DND-41 (cell line): ENCODE data around the gene LILRA1.
"Not testable (repeated sequence)": the region's sequence is repeated elsewhere in the genome, so short reads cannot be mapped to it uniquely, and the experiment has no call there.

Source experiments
- ATAC-seq: fragments of 200-7000 bp; cut with Tn5 transposase; 3 replicates; pipeline ENCODE4 v1.9.1; 2021; ENCODE audit warnings: low read depth; ENCODE audit not compliant: insufficient read depth
- DNase-seq: peaks from one replicate; pipeline ENCODE4 v3.0.0-alpha.2; 2020
- H2AFZ ChIP-seq: 2 replicates; pipeline ENCODE4 v1.6.0; 2012; ENCODE audit warnings: low read depth, low read length
- H3K27ac ChIP-seq: 2 replicates; pipeline ENCODE4 v1.5.1; 2012; ENCODE audit warnings: low read length, inconsistent platforms
- H3K27me3 ChIP-seq: fragments of 200-600 bp; sonication (generic); 2 replicates; pipeline ENCODE4 v1.6.0; 2012; ENCODE audit warnings: low read length, mild to moderate bottlenecking, inconsistent platforms; ENCODE audit not compliant: insufficient read depth, poor library complexity
- H3K36me3 ChIP-seq: 2 replicates; pipeline ENCODE4 v1.5.1; 2012; ENCODE audit warnings: low read length, inconsistent platforms; ENCODE audit not compliant: insufficient read depth
- H3K4me1 ChIP-seq: 2 replicates; pipeline ENCODE4 v1.5.1; 2012; ENCODE audit warnings: mild to moderate bottlenecking, low read length; ENCODE audit not compliant: insufficient read depth
- H3K4me2 ChIP-seq: 2 replicates; pipeline ENCODE4 v1.6.0; 2012; ENCODE audit warnings: mild to moderate bottlenecking, moderate library complexity, low read length, inconsistent platforms; ENCODE audit not compliant: insufficient read depth
- H3K4me3 ChIP-seq, 2 experiments: fragments of 200-600 bp in 1 of 2; shearing (Covaris generic) in 1 of 2; 2 replicates each; pipeline ENCODE4 v1.5.1; 2012 to 2016; ENCODE audit warnings: inconsistent platforms in 2 of 2, low read length in 2 of 2, mild to moderate bottlenecking in 2 of 2, low read depth in 1 of 2, moderate library complexity in 1 of 2
- H3K79me2 ChIP-seq: 2 replicates; pipeline ENCODE4 v1.6.0; 2012; ENCODE audit warnings: low read length, inconsistent platforms; ENCODE audit not compliant: insufficient read depth
- H3K9ac ChIP-seq: 2 replicates; pipeline ENCODE4 v1.6.0; 2012; ENCODE audit warnings: low read depth, mild to moderate bottlenecking, inconsistent platforms, low read length, moderate library complexity
- H3K9me3 ChIP-seq: 2 replicates; pipeline ENCODE4 v1.5.1; 2012; ENCODE audit warnings: low read length, moderate library complexity, mild to moderate bottlenecking, inconsistent platforms; ENCODE audit not compliant: insufficient read depth, severe bottlenecking
- H4K20me1 ChIP-seq: 2 replicates; pipeline ENCODE4 v1.6.0; 2012; ENCODE audit warnings: low read length; ENCODE audit not compliant: insufficient read depth
- CTCF ChIP-seq: IDR thresholded peaks from 2 replicates; pipeline ENCODE4 v1.5.1; 2012; ENCODE audit warnings: borderline replicate concordance, low read length, moderate library complexity, mild to moderate bottlenecking; ENCODE audit not compliant: poor library complexity, severe bottlenecking; ENCODE audit errors: extremely low read depth
- EZH2 ChIP-seq: IDR thresholded peaks from 3 replicates; pipeline ENCODE4 v1.6.1; 2012; ENCODE audit warnings: borderline replicate concordance, low read depth, mild to moderate bottlenecking, moderate library complexity, low read length, inconsistent platforms; ENCODE audit not compliant: severe bottlenecking

The LILRA1 gene

GRCh38 chr19:54586397-54586796 lies 7.0 kb upstream of the LILRA1 start:
- Histone ChIP-seq H3K9ac (no peak overlapping the region), H3K27ac (no peak overlapping the region), H3K9me3 (peaks cover 6% of the 10 kb centered on the region), H3K27me3 (no peaks in the 10 kb centered on the region), H3K4me3 (no peak overlapping the region), H2AFZ (no peak overlapping the region), H3K4me1 (no peaks in the 10 kb centered on the region), H3K4me2 (no peak overlapping the region), H4K20me1 (no peaks in the 10 kb centered on the region), H3K36me3 (no peaks in the 10 kb centered on the region), H3K79me2 (no peaks in the 10 kb centered on the region)
- no peak for ATAC-seq
- TF ChIP-seq CTCF (no peak), EZH2 (no peak)
- DNase-seq: no peak

- H3K79me2 ChIP-seq: no peaks in the 10 kb centered on the region
- H3K27me3 ChIP-seq: no peaks in the 10 kb centered on the region
- TF ChIP-seq CTCF (no peak), EZH2 (no peak)
- no peak overlapping the region for H3K4me3 ChIP-seq
- no peaks in the 10 kb centered on the region for H3K36me3 ChIP-seq
- no peaks in the 10 kb centered on the region for H3K4me1 ChIP-seq
- DNase-seq: no peak
- H3K27ac ChIP-seq: no peak overlapping the region
- no peak overlapping the region for H3K4me2 ChIP-seq
- no peak for ATAC-seq
- no peak overlapping the region for H2AFZ ChIP-seq
- H3K9me3 ChIP-seq: peaks cover 6% of the 10 kb centered on the region
- H3K9ac ChIP-seq: no peak overlapping the region
- H4K20me1 ChIP-seq: no peaks in the 10 kb centered on the region
Observed at GRCh38 chr19:54587026-54587425, 6.4 kb upstream of the LILRA1 start.

GRCh38 chr19:54593931-54594626 lies 647 bp downstream of the LILRA1 start:
- H3K79me2 ChIP-seq, H3K36me3 ChIP-seq, H2AFZ ChIP-seq, H3K9me3 ChIP-seq, H3K27ac ChIP-seq, H3K9ac ChIP-seq, H4K20me1 ChIP-seq, H3K4me1 ChIP-seq, H3K4me2 ChIP-seq, ATAC-seq, DNase-seq, H3K4me3 ChIP-seq: not testable (repeated sequence)
- H3K27me3 ChIP-seq: peaks cover 13% of the 10 kb centered on the region

GRCh38 chr19:54594737-54595136 lies 1.3 kb downstream of the LILRA1 start:
- Histone ChIP-seq H4K20me1 (no peaks in the 10 kb centered on the region; the same call in 1 of the 2 replicates), H3K9ac (no peak overlapping the region), H3K79me2 (no peaks in the 10 kb centered on the region), H3K27ac (no peak overlapping the region), H3K9me3 (peaks cover 6% of the 10 kb centered on the region), H3K4me1 (no peaks in the 10 kb centered on the region), H3K36me3 (no peaks in the 10 kb centered on the region), H3K4me2 (no peak overlapping the region), H3K4me3 (no peak overlapping the region), H3K27me3 (peaks cover 13% of the 10 kb centered on the region), H2AFZ (no peak overlapping the region)
- no peak for ATAC-seq
- TF ChIP-seq EZH2 (no peak), CTCF (no peak)
- DNase-seq: no peak

GRCh38 chr19:54595680-54596436 lies 2.4 kb downstream of the LILRA1 start:
- H3K27ac ChIP-seq, H3K4me3 ChIP-seq, H3K9ac ChIP-seq, H3K4me2 ChIP-seq, H3K4me1 ChIP-seq, DNase-seq, H2AFZ ChIP-seq, H4K20me1 ChIP-seq, H3K36me3 ChIP-seq, ATAC-seq, H3K79me2 ChIP-seq, H3K9me3 ChIP-seq: not testable (repeated sequence)
- H3K27me3 ChIP-seq: peaks cover 13% of the 10 kb centered on the region
